H9 (cell line): ENCODE data around the gene UGT2B17. TPM values are rescaled to one million over a fixed set of nuclear protein-coding genes. Genes with fewer than 3 reads are reported as not detected.

ENCODE experiments used
- DNase-seq: peaks from one replicate; pipeline ENCODE4 v3.0.0-alpha.2; 2017
- H2AFZ ChIP-seq: one replicate; pipeline ENCODE4 v1.6.1; 2013; ENCODE audit warnings: mild to moderate bottlenecking, low read length, control low read depth, moderate library complexity
- H2AK5ac ChIP-seq: 2 replicates; pipeline ENCODE4 v1.6.1; 2013; ENCODE audit warnings: low read length, control low read depth, mixed read lengths; ENCODE audit not compliant: insufficient read length
- H2BK120ac ChIP-seq: one replicate; pipeline ENCODE4 v1.6.1; 2013; ENCODE audit warnings: low read depth, mild to moderate bottlenecking, low read length, control low read depth, inconsistent platforms; ENCODE audit not compliant: poor library complexity, severe bottlenecking
- H2BK12ac ChIP-seq: 2 replicates; pipeline ENCODE4 v1.6.1; 2013; ENCODE audit warnings: low read length, control low read depth, mixed read lengths, low read depth; ENCODE audit not compliant: insufficient read length
- H2BK15ac ChIP-seq: 2 replicates; pipeline ENCODE4 v1.6.1; 2013; ENCODE audit warnings: low read depth, low read length, control low read depth
- H2BK20ac ChIP-seq: one replicate; pipeline ENCODE4 v1.6.1; 2013; ENCODE audit warnings: low read depth, mild to moderate bottlenecking, low read length, control low read depth, inconsistent platforms; ENCODE audit not compliant: poor library complexity, severe bottlenecking
- H2BK5ac ChIP-seq: 2 replicates; pipeline ENCODE4 v1.6.1; 2013; ENCODE audit warnings: low read length, control low read depth, mixed read lengths; ENCODE audit not compliant: insufficient read length
- H3K14ac ChIP-seq: 2 replicates; pipeline ENCODE4 v1.6.1; 2013; ENCODE audit warnings: low read length, control low read depth; ENCODE audit not compliant: insufficient read depth
- H3K18ac ChIP-seq: 2 replicates; pipeline ENCODE4 v1.6.1; 2013; ENCODE audit warnings: low read depth, mild to moderate bottlenecking, mixed read lengths, low read length, control low read depth; ENCODE audit not compliant: insufficient read length
- H3K23ac ChIP-seq: 2 replicates; pipeline ENCODE4 v1.6.1; 2013; ENCODE audit warnings: low read length, control low read depth, mixed read lengths, low read depth; ENCODE audit not compliant: insufficient read length
- H3K23me2 ChIP-seq: 2 replicates; pipeline ENCODE4 v1.6.1; 2013; ENCODE audit warnings: low read depth, mild to moderate bottlenecking, mixed read lengths, low read length, control low read depth; ENCODE audit not compliant: insufficient read length, poor library complexity, severe bottlenecking
- H3K27ac ChIP-seq: 2 replicates; pipeline ENCODE4 v1.5.1; 2013; ENCODE audit warnings: low read length, control low read depth, mixed read lengths, low read depth; ENCODE audit not compliant: insufficient read length
- H3K27me3 ChIP-seq: 2 replicates; pipeline ENCODE4 v1.6.1; 2013; ENCODE audit warnings: low read length, control low read depth, inconsistent platforms; ENCODE audit not compliant: insufficient read depth
- H3K4ac ChIP-seq: 2 replicates; pipeline ENCODE4 v1.6.1; 2013; ENCODE audit warnings: low read depth, mild to moderate bottlenecking, control low read depth, inconsistent platforms, low read length, moderate library complexity
- H3K4me1 ChIP-seq: 2 replicates; pipeline ENCODE4 v1.6.1; 2013; ENCODE audit warnings: low read length, control low read depth, inconsistent platforms; ENCODE audit not compliant: insufficient read depth
- H3K4me2 ChIP-seq: 2 replicates; pipeline ENCODE4 v1.6.1; 2013; ENCODE audit warnings: low read length, control low read depth, mixed read lengths; ENCODE audit not compliant: insufficient read length, insufficient read depth
- H3K56ac ChIP-seq: 2 replicates; pipeline ENCODE4 v1.6.1; 2013; ENCODE audit warnings: low read depth, mild to moderate bottlenecking, mixed read lengths, low read length, control low read depth; ENCODE audit not compliant: insufficient read length
- H3K79me1 ChIP-seq: 2 replicates; pipeline ENCODE4 v1.6.1; 2013; ENCODE audit warnings: low read depth, mild to moderate bottlenecking, moderate library complexity, low read length, control low read depth, inconsistent platforms; ENCODE audit not compliant: insufficient read depth, poor library complexity, severe bottlenecking
- H3K79me2 ChIP-seq: 2 replicates; pipeline ENCODE4 v1.6.1; 2013; ENCODE audit warnings: low read length, control low read depth, inconsistent platforms; ENCODE audit not compliant: insufficient read depth
- H3K9ac ChIP-seq: 2 replicates; pipeline ENCODE4 v1.6.1; 2013; ENCODE audit warnings: low read length, control low read depth, mixed read lengths; ENCODE audit not compliant: insufficient read length; ENCODE audit errors: extremely low read depth
- H3K9me3 ChIP-seq: one replicate; pipeline ENCODE4 v1.6.1; 2013; ENCODE audit warnings: low read depth, low read length, inconsistent platforms; ENCODE audit not compliant: control insufficient read depth
- H3T11ph ChIP-seq: one replicate; pipeline ENCODE4 v1.6.1; 2013; ENCODE audit warnings: mild to moderate bottlenecking, low read length, control low read depth, inconsistent platforms
- H4K20me1 ChIP-seq: one replicate; pipeline ENCODE4 v1.6.1; 2013; ENCODE audit not compliant: control insufficient read depth, insufficient read length, insufficient read depth
- H4K5ac ChIP-seq: 2 replicates; pipeline ENCODE4 v1.6.1; 2013; ENCODE audit warnings: low read depth, mild to moderate bottlenecking, mixed read lengths, low read length, control low read depth; ENCODE audit not compliant: insufficient read length
- H4K8ac ChIP-seq: replicated peaks from 2 replicates; pipeline ENCODE4 v1.6.1; 2013; ENCODE audit warnings: low read length, control low read depth, mixed read lengths, low read depth; ENCODE audit not compliant: insufficient read length
- H4K91ac ChIP-seq: 2 replicates; pipeline ENCODE4 v1.6.1; 2013; ENCODE audit warnings: low read depth, mild to moderate bottlenecking, moderate library complexity, mixed read lengths, low read length, control low read depth; ENCODE audit not compliant: insufficient read length
- H3K27ac Mint-ChIP-seq, 3 experiments: 2 replicates in 2 of 3; 3 replicates in 1 of 3; pipeline ENCODE4 v1.8.0; 2020 to 2021; ENCODE audit warnings: mixed read lengths in 3 of 3, mild to moderate bottlenecking in 1 of 3, moderate library complexity in 1 of 3
- H3K27me3 Mint-ChIP-seq: 2 replicates; pipeline ENCODE4 v1.8.0; 2021; ENCODE audit warnings: low read depth, mild to moderate bottlenecking, moderate library complexity, mixed read lengths
- H3K36me3 Mint-ChIP-seq, 3 experiments: 2 replicates in 2 of 3; 3 replicates in 1 of 3; pipeline ENCODE4 v1.8.0; 2020 to 2021; ENCODE audit warnings: low read depth in 3 of 3, mixed read lengths in 3 of 3; ENCODE audit not compliant: insufficient read depth in 1 of 3
- H3K4me1 Mint-ChIP-seq, 2 experiments: 2 replicates each; pipeline ENCODE4 v1.8.0; 2020; ENCODE audit warnings: mixed read lengths in 2 of 2
- H3K4me3 Mint-ChIP-seq, 2 experiments: 2 replicates in 1 of 2; 3 replicates in 1 of 2; pipeline ENCODE4 v1.8.0; 2020 to 2021; ENCODE audit warnings: mild to moderate bottlenecking in 2 of 2, mixed read lengths in 2 of 2, moderate library complexity in 1 of 2
- H3K9me3 Mint-ChIP-seq, 2 experiments: 2 replicates in 1 of 2; 3 replicates in 1 of 2; pipeline ENCODE4 v1.8.0; 2020; ENCODE audit warnings: mild to moderate bottlenecking in 2 of 2, mixed read lengths in 2 of 2, moderate library complexity in 1 of 2
- WGBS: extraction: QIAGEN DNeasy Blood & Tissue Kit; methylation state at CpG from one replicate; pipeline ENCODE4 v1.1.7; 2013; ENCODE audit warnings: missing lambda C conversion rate, low lambda C conversion rate, mixed read lengths; ENCODE audit not compliant: insufficient read length; ENCODE audit errors: extremely low coverage; 5-methylcytosine and 5-hydroxymethylcytosine counted together
- total RNA-seq: library from RNA; stranded (reverse); gene quantifications from 2 replicates; pipeline ENCODE4 v1.2.1, GENCODE V29; 2021
- TF ChIP-seq, protein P1 (sequence below): fragments of 200-600 bp; sonication (generic); conservative IDR thresholded peaks from 3 replicates; pipeline ENCODE4 v1.8.0; 2021; ENCODE audit warnings: antibody characterized with exemption, mild to moderate bottlenecking

Gene UGT2B17
- total RNA-seq, 1 experiment from 2014 or later, result not detected

GRCh38 chr4:68593112-68593511 is 17.0 kb upstream of the UGT2B17 start:
- no peak overlapping the region for H3K4me3 Mint-ChIP-seq
- no peak overlapping the region for H2BK5ac ChIP-seq
- no peak overlapping the region for H2AFZ ChIP-seq
- H4K20me1 ChIP-seq, result no peaks in the 10 kb centered on the region
- no peak overlapping the region for H2BK20ac ChIP-seq
- H3K9me3 Mint-ChIP-seq, result no peaks in the 10 kb centered on the region; a peak in 2 of 5 replicates
- H2BK15ac ChIP-seq, result no peak overlapping the region
- no peak overlapping the region for H3K14ac ChIP-seq
- no peak overlapping the region for H2AK5ac ChIP-seq
- H3K79me2 ChIP-seq, result no peaks in the 10 kb centered on the region
- no peak overlapping the region for H4K91ac ChIP-seq
- no CpG with 5 or more reads among the region's 4 CpGs for WGBS
- no peak overlapping the region for H3K18ac ChIP-seq
- no peaks in the 10 kb centered on the region for H3K27me3 Mint-ChIP-seq
- H3K23ac ChIP-seq, result no peak overlapping the region
- no peak overlapping the region for H3K4ac ChIP-seq
- H3K9me3 ChIP-seq, result no peaks in the 10 kb centered on the region
- DNase-seq, result no peak
- no peaks in the 10 kb centered on the region for H3K36me3 Mint-ChIP-seq
- no peak overlapping the region for H3K56ac ChIP-seq
- H3K27me3 ChIP-seq, result no peaks in the 10 kb centered on the region
- no peak overlapping the region for H3K4me2 ChIP-seq
- H3K27ac ChIP-seq, result no peak overlapping the region
- TF ChIP-seq, protein P1, sequence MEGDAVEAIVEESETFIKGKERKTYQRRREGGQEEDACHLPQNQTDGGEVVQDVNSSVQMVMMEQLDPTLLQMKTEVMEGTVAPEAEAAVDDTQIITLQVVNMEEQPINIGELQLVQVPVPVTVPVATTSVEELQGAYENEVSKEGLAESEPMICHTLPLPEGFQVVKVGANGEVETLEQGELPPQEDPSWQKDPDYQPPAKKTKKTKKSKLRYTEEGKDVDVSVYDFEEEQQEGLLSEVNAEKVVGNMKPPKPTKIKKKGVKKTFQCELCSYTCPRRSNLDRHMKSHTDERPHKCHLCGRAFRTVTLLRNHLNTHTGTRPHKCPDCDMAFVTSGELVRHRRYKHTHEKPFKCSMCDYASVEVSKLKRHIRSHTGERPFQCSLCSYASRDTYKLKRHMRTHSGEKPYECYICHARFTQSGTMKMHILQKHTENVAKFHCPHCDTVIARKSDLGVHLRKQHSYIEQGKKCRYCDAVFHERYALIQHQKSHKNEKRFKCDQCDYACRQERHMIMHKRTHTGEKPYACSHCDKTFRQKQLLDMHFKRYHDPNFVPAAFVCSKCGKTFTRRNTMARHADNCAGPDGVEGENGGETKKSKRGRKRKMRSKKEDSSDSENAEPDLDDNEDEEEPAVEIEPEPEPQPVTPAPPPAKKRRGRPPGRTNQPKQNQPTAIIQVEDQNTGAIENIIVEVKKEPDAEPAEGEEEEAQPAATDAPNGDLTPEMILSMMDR, result no peak
- no peak overlapping the region for H2BK12ac ChIP-seq
- H3K23me2 ChIP-seq, result no peaks in the 10 kb centered on the region
- H3K4me1 ChIP-seq, result no peaks in the 10 kb centered on the region
- no peak overlapping the region for H4K8ac ChIP-seq
- no peak overlapping the region for H4K5ac ChIP-seq
- H3K9ac ChIP-seq, result no peak overlapping the region
- no peak overlapping the region for H3K27ac Mint-ChIP-seq
- H3T11ph ChIP-seq, result no peak overlapping the region
- peaks cover 9 to 10% of the 10 kb centered on the region in 2 experiments for H3K4me1 Mint-ChIP-seq
- H2BK120ac ChIP-seq, result no peak overlapping the region
- H3K79me1 ChIP-seq, result no peaks in the 10 kb centered on the region
